Neural cell (in vitro differentiated cells): Measurements from ENCODE around the gene ALMS1.

ENCODE experiments used
- EP300 ChIP-seq: fragments of 450-650 bp; conservative IDR thresholded peaks from 2 replicates; pipeline ENCODE4 v1.6.1; 2014; ENCODE audit warnings: antibody characterized with exemption, mild to moderate bottlenecking, moderate library complexity; ENCODE audit not compliant: poor library complexity, severe bottlenecking
- EZH2 ChIP-seq: fragments of 200-600, 300-800 bp; shearing (Covaris generic), sonication (generic); IDR thresholded peaks from 2 replicates; pipeline ENCODE4 v1.6.1; 2014; ENCODE audit warnings: antibody characterized with exemption, low read length, borderline replicate concordance, mild to moderate bottlenecking; ENCODE audit not compliant: insufficient read depth, poor library complexity, severe bottlenecking
- POLR2AphosphoS5 ChIP-seq: IDR thresholded peaks from 2 replicates; pipeline ENCODE4 v1.6.1; 2012
- TF ChIP-seq, protein P1 (sequence below): fragments of 450-650 bp; IDR thresholded peaks from 2 replicates; pipeline ENCODE4 v1.5.1; 2014; ENCODE audit warnings: antibody characterized with exemption, mild to moderate bottlenecking, moderate library complexity; ENCODE audit not compliant: poor library complexity, severe bottlenecking

DNA sequence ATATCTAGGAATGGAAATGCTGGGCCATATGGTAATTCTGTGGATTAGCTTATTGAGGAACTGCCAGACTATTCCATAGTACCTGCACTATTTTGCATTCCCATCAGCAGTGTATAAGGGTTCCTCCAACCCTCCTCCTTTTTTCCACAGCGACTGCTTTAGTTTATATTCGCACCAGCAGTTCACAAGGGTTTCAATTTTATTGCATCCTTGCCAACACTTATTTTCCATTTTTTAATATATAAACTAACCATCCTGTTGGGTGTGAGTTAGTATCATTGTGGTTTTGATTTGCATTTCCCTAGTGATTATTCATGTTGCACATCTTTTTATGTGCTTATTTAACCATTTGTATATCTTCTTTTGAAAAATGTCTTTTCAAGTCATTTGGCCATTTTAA lies 189.6 kb downstream of the ALMS1 start:
- TF ChIP-seq POLR2AphosphoS5 (no peak), EP300 (no peak), EZH2 (no peak)
- TF ChIP-seq, protein P1, sequence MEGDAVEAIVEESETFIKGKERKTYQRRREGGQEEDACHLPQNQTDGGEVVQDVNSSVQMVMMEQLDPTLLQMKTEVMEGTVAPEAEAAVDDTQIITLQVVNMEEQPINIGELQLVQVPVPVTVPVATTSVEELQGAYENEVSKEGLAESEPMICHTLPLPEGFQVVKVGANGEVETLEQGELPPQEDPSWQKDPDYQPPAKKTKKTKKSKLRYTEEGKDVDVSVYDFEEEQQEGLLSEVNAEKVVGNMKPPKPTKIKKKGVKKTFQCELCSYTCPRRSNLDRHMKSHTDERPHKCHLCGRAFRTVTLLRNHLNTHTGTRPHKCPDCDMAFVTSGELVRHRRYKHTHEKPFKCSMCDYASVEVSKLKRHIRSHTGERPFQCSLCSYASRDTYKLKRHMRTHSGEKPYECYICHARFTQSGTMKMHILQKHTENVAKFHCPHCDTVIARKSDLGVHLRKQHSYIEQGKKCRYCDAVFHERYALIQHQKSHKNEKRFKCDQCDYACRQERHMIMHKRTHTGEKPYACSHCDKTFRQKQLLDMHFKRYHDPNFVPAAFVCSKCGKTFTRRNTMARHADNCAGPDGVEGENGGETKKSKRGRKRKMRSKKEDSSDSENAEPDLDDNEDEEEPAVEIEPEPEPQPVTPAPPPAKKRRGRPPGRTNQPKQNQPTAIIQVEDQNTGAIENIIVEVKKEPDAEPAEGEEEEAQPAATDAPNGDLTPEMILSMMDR, result no peak
